T-helper 2 cell (primary cell): Measurements from ENCODE around the gene POU6F2.

ENCODE experiments used
- DNase-seq, 5 experiments: peaks; one replicate each; pipeline versions ENCODE4 v3.0.0 to v3.0.0-alpha.2; 2012 to 2022

POU6F2 gene

DNA sequence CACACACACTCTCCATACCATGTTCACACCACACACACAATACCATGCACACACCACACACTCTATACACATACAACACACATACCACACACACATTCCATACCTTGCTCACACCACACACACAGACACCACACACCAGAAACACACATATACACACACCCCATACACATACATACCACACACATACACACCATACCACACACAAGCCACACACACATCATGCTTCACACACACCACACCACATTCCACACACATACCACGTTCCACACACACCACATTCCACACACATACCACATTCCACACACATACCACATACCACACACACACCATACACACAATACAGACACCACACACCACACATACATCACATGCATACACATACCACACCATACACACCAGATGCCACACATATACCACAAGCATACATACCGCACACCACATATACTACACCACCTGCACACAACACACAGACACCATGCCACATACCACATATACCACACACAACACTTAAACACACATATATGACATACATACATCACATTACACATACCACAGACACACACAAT, 282.7 kb downstream of the POU6F2 start:
- DNase-seq, result no peak

DNA sequence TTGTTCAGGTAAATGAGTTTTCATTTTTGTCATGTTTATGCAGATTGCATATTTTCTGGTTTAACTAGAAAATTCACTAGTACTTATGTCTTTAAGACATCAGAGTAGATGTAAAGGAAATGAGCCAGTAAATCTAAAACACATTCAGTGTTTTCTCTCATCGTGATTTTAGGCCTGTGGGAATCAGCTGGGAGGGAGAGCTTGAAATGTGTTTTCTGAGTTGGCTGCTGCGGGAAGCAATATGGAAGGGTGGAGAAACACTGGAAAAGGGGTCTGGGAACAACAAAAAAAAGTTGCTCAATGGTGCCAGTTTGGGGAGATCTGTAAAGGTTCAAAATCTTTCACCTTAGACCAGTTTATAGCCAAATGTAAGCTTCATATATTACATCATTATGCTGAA, 284.1 kb downstream of the POU6F2 start:
- DNase-seq, result no peak

- no peak for DNase-seq
Measured at GRCh38 chr7:39265641-39266591, 288.2 kb downstream of the POU6F2 start.

GRCh38 chr7:39269034-39269433, 291.3 kb downstream of the POU6F2 start:
- DNase-seq, result no peak

DNA sequence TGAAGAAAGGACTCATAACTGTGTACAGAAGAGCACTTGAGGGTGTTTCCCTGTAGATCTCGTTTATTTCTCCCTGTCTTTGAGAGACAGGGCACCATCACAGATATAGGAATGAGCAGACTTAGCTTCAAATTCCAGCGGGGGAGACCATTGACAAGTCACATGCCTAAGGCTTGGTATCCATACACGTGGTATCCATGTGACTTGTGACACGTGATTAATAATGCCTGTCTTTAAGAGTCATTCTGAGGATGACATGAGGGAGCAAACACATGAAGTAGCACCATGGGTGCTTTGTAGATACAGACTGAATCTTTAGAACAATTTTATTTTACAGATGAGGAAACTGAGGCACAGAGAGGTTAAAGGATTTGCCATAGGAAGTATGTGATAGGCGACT, 292.3 kb downstream of the POU6F2 start:
- DNase-seq, result no peak

DNA sequence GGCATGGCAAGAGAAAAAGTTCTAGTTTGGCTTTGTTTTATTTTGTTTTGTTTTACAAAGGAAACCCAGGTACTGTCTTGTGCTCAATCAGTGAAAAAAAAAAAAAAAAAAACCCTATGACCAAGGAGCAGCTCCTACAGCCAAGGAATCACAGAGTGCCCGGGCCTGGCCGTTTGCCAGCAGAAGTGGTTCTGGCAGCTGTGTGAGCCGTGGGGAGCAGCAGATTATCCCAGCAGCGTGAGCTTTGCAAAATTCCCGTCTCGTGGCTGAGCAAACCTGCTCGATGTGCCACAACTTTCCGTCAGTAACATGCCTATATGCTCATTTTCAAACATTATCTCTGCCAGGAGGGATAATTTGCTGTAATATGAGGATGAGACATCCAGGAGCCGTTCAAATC, 293.7 kb downstream of the POU6F2 start:
- no peak for DNase-seq

DNA sequence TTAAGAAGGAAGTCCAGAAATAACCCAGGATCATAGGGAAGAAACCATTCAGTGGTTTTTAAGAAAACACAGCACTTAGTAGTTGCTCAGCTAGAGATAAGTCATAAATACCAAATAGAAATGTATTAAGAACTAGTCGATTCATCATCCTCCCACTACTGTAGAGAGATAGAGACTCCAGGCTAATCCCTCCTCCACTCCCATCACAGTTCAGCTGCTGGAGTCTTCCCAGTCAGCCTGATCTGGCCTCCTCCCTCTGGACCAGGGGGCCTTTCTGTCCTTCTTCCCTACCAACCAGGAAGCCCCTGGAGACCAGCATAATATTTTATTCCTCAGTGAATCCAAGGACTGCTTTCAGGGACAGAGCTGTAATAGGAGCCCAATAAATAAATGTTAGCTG, 294.4 kb downstream of the POU6F2 start:
- no peak for DNase-seq

DNA sequence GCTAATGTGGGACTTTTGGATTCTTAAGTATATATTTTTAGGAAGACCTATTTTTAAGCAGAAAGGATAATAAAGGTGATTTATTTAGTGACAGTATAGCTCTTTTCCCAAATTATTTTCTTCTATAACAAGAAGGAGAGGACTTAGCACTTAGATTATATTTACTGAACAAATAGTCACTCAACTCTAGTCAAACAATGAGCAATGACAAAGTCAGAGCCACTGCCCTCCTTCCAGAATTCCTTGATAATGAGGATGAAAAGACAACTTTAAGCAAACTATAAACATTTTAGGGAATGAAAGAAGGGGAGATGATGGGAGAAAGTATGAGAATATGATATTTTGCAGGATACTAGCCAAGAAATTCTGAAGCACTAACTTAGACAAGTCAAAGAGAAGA, 295.0 kb downstream of the POU6F2 start:
- no peak for DNase-seq

GRCh38 chr7:39280337-39280736, 302.6 kb downstream of the POU6F2 start:
- no peak for DNase-seq

GRCh38 chr7:39285256-39285655, 307.5 kb downstream of the POU6F2 start:
- DNase-seq, result no peak

DNA sequence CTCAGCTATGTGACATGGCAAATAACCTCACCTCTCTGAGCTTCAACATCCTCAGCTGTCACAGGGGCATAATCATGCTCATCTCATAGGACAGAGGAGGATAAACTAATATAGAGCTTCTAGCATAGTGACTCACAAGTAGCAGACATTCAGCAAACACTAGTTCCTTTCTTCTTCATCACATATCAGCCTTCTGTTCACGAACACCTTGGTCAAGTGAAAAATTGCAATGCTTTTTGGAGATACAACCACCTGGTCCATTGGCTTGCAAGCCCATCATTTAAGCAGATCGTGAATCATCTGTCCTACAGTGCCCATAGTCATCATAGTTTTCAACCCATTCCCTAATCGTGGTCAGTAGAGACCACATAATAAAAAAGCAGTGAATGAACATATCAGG, 310.6 kb downstream of the POU6F2 start:
- no peak for DNase-seq

DNA sequence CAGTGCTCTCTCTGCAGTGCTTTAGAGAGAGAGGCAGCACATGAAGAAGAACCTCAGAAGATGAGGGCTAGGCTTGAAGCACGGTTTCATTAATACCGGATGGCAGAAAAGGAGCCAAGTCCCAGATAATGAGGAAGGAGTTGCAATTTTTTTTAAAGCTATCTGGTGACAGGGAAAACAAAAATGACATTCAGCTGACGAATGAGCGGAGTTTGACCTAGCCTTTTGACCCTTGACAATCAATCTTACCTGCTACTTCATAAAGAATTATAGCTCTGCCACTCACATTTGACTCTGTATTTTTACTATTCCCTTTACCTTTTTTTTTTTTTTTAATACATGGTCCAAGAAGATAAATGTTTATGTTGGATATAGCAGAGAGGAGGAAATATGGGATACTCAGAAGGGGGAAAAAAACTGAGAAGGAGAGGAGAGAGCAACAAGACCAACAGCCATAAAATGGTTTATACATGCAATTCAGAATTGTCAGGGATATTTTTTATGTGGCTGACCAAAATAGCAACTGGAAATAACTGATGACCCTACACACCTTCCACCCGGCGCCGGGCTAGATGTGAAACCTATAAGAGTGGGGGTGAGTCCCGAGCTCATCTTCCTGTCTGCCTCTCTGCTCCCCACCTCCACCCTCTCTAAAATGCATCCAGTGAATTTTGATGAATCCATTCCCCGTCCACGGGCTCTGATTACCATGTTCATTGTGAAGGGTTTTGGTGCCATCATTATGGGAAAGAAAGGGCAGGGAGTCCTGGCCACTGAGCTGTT, 314.1 kb downstream of the POU6F2 start:
- no peak for DNase-seq

DNA sequence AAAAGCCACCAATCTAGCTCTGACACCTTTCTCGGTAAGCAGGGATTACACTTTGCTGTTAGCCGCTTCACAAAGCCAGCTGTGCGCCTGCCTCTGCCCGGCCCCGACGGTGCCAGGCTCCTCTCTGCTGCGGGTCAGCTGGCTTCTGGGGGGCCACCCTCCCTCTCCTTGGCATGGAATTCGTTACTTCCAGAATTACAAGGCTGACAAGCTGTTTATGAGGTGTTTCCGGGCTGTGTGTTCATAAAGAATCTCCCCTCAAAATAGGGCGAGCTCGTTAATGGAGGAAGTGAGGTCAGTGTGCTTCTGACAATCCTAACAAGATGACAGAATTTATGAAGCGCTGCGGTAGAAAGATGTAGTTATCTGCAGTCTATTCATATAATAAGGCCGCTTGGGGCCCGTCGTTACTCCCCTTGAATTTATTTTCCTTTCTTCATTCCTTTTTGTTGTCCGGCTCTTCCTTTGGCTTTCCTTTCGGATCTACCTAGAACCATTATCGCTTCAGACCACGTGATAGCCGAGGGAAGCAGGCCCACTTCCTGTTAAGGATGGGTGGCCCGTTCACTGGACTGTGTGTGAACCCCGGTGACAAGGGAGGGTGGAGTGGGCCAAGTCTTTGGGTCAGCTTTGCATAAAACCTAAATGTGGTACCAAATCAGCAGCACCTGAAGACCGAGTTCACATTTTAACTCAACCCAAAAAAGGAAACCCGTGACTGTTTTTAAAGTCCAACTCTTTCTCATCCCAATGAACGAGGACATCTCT, 315.5 kb downstream of the POU6F2 start:
- no peak for DNase-seq

DNA sequence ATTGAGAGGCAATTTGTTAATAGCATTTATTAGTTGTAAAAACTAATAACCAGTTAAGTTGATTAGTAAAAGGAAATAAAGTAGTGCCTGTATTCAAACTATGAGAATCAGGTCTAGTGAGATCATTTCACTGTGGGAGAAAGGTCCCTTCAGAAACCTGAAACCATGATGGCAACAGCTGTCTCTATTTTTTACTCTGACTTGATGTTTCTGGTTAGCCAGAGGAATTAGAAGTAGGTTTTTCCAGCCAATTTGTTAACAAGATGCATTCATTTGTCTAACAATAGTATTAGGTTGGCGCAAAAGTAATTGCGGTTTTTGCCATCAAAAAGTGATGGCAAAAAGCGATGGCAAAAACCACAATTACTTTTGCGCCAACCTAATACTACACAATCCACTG, 316.3 kb downstream of the POU6F2 start:
- DNase-seq, result no peak

DNA sequence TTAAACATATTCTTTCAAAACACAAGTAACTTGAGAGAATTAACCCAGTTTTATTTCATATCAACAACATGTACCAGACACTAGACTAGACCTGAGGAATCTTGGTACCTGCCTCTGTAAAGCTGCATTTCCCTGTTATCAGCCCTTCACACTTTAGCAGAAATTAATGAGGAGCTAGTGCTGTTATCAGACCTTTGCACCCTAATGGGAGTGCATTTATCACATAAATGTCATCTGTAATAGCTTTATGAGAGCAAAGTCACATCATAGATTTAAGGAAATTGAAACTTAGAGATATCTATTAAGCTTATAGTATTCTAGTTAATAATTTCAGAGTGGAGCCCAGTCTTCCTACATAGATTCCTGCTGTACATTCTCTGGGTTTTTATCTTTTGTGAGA, 318.1 kb downstream of the POU6F2 start:
- DNase-seq, result no peak

GRCh38 chr7:39299695-39300094, 322.0 kb downstream of the POU6F2 start:
- DNase-seq, result no peak

DNA sequence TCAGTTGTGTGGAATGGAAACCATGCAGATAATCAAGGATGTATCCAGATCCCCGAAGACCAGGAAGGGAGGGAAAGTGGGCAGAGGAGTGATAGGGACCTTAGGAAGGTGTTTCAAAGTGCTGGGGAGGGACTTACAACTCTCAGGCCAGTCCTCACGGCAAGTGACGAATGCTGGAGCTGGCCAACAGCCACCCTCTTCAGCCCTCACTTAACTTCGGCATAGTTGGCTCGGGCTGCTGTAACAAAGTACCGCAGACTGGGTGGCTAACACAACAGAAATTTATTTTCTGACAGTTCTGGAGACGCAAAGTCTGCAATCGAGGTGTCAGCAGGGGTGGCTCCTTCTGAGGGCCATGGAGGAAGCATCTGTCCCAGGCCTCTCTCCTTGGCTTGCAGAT, 322.6 kb downstream of the POU6F2 start:
- DNase-seq, result no peak

- DNase-seq, result no peak
Measured at GRCh38 chr7:39301543-39301942, 323.8 kb downstream of the POU6F2 start.

- no peak for DNase-seq
Measured at GRCh38 chr7:39304178-39304577, 326.5 kb downstream of the POU6F2 start.

- no peak for DNase-seq
Measured at GRCh38 chr7:39304668-39305405, 327.1 kb downstream of the POU6F2 start.

GRCh38 chr7:39306016-39306570, 328.4 kb downstream of the POU6F2 start:
- no peak for DNase-seq

DNA sequence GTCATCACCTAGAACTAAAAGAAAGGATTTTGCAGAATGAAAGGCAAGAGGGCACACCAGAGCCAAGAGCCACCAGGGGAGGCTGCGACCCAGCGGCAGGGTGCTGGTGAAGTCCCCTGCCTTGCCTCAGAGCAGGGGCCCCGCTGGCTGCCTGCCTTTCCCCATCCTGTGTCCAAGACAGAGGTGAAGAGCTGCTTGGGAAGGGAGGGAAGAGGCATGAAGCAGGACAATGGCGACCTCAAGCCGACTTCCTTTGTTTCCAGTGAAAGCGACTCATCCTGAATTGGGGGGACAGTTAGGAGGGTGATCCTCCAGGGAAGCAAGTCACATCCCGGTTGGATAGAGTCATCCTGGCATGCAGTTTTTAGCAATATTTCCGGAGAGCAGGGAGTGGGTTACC, 333.0 kb downstream of the POU6F2 start:
- no peak for DNase-seq
